G401.6 (cell line): ENCODE measurements around the gene KCNMA1.

Experiments used
- FAIRE-seq: peaks from 2 replicates; lab custom pipeline; 2012; peaks lifted over from hg19 to GRCh38; lab: Jason Lieb, UNC

Gene KCNMA1

GRCh38 chr10:76973091-76974016 lies 664.3 kb downstream of the KCNMA1 start:
- FAIRE-seq, result no peak

DNA sequence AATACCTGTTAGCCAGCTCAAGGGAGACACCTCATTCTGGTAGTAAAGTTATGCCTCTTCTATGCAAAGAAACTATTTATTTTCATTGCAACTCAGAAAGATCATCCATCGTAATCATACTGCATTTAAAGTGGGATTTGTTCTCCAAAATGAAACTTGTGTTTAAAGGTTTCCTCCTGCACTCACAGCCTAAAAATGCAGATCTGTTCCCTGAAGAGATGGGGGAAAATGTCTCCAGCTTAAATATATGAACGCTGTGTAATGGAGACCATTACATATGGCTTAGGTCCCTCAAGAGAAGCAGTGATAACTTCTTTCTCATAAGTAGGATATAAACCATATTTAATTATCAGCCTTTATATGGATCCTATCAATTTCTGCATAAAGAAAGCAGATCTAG lies 665.1 kb downstream of the KCNMA1 start:
- no peak for FAIRE-seq

GRCh38 chr10:76971547-76972170 lies 665.9 kb downstream of the KCNMA1 start:
- no peak for FAIRE-seq

- no peak for FAIRE-seq
Measured at GRCh38 chr10:76970711-76971519, 666.7 kb downstream of the KCNMA1 start.

DNA sequence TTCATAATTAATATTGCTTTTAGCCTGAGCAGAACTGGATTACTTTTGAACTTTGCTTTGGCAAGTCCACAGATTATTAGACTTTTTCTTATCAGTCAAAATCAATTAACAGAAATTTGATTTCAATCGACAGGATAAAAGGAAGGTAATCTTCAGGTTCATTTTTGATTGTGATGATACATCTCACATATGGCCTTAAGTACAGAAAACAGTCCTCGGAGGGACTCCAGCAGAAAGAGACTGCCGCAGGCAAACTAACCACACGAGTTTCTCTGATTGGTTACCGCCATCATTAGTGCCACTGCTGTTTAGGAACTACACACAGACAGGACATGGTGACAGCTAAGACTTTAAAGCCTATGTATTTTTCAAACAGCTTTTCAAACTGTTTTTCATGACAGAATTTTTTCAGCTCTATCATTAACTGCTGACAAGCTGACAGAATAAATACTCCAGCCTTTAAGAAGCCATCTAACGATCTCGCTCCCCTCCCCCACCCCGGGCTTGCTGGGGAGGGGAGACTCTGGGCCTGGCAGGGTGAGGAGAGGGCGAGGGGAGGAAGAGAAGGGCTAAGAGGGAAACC lies 668.2 kb downstream of the KCNMA1 start:
- FAIRE-seq, result no peak

DNA sequence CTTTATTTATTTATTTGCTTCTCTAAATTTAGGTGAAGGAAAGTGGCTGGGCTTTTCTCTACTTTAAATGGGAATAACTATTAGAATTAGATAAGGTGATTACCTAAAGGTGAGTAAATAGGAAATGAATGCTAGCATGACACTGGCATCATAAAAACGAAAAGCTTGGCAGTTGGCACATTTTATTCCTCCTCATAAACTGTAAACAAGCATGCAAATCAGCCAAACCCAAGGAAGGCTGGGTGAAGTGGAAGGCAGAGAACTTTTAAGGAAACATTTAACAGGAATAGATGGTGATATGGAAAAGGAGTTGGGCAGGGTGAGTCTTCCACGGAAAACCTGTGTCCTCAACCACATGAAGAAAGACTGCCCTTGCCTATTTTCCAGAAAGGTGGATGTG lies 669.1 kb downstream of the KCNMA1 start:
- no peak for FAIRE-seq

GRCh38 chr10:76962851-76963250 lies 674.8 kb downstream of the KCNMA1 start:
- FAIRE-seq, result no peak

- no peak for FAIRE-seq
Measured at GRCh38 chr10:76961841-76962240, 675.8 kb downstream of the KCNMA1 start.

DNA sequence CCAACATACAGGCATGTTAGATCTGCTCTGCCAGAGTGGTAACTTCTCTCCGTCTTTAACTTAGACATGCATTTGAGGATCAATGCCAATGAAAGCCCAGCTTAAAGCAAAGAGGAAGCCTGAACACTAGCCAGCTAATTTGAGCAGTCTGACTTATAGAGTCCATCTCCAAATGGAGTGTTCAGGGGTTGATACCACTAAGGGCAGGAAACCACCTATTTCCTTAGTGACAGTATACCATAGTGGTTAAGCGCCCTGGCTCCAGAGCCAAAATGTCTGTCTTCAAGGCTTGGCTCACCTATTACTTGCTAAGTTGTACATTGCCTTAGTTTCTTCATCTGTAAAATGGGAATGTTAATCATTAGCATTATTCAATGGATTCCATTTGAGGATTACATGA lies 678.5 kb downstream of the KCNMA1 start:
- no peak for FAIRE-seq

GRCh38 chr10:76954838-76955237 lies 682.8 kb downstream of the KCNMA1 start:
- FAIRE-seq, result no peak

DNA sequence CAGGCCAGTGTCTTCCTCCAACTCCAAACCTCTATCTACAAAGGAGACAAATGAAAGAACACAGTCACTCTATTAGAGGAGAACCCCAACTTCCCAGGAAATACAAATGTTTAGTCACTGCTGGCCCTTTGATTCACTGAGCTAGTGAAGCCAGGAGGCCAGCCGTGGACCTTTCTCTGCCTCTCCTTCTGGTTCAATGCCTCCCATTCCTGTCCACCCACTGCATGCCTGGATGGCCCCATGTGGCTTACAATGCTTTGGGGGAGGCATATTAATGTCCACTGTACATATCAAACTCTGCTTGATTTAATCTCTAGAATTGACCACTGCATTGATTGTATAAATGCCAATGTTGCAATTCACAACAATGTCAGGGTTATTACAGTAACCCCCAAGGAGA lies 687.3 kb downstream of the KCNMA1 start:
- FAIRE-seq, result no peak

DNA sequence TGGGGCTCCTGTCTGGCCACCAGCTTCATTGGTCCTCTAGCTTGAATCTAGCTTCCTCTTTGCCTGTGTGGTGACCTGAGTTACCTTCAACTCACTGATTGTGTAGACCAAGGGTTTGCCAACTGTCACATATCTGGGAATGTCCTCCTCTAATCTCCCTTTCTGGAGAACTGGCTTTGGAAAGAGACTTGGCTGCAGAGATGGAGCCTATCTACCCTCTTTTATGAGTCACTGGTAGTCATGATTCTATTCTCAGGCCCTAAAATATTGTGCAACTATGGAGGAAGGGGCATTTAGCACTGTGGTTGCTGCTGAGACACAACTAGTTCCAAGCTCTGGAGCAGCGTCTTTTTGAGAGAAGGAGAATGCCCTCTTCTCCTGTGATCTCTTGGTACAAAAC lies 691.3 kb downstream of the KCNMA1 start:
- FAIRE-seq, result no peak

DNA sequence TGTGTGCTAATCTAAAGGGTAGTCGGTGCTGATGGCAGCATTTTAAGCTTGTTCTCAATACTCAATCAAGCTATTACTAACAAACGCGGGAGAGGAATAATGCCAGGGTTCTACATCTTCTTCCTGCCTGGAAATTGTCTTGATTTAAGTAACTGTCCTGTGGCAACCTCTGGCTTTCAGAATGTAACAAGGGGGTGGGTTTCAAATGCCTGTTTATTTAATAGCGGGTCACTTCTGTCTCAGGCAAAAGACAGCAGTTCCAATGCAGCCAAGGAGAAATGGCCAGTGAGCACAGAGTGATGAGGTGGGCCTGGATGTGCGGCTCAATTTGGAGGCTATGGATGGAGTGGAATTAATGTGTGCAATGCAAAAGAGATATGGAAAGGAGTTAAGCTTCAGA lies 692.4 kb downstream of the KCNMA1 start:
- FAIRE-seq, result no peak

GRCh38 chr10:76944640-76945039 lies 693.0 kb downstream of the KCNMA1 start:
- no peak for FAIRE-seq

DNA sequence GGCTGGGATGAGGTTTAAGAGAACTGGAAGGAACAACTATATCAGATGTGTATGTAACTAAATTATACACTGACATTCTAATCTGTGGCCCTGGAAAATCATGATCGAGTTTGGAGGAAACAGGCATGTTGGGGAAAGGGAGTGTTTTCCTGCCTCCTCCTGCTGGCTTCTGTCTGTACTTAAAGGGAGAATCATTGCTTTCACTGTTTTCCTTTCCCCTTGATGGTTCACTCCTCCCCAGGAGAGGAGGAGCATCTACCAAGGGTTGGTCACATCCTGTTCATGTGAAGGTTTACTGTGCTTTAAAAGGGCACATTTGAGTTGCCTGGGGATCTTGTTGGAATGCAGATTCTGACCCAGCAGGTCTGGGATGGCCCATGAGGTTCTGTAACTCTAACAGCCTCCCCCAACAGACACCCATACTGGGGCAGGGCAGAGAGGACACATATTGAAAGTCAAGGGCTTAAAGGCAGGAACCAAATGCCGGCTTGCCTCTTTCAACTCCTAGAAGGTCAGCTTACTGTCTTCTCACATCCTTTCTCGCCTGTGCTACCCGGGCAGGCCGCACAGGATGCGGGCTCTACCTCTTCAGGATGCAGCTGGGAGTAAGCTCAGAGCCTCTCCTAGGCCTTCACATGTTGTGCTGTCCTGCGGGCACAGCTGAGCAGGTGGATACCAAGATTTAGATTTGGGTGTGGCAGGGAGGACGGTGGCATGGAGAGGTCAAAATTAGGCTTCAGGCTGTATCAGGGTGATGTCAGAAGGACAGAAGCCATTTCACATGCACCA lies 694.8 kb downstream of the KCNMA1 start:
- no peak for FAIRE-seq

- no peak for FAIRE-seq
Measured at GRCh38 chr10:76939933-76940468, 697.6 kb downstream of the KCNMA1 start.

GRCh38 chr10:76937181-76937600 lies 700.4 kb downstream of the KCNMA1 start:
- FAIRE-seq, result no peak

DNA sequence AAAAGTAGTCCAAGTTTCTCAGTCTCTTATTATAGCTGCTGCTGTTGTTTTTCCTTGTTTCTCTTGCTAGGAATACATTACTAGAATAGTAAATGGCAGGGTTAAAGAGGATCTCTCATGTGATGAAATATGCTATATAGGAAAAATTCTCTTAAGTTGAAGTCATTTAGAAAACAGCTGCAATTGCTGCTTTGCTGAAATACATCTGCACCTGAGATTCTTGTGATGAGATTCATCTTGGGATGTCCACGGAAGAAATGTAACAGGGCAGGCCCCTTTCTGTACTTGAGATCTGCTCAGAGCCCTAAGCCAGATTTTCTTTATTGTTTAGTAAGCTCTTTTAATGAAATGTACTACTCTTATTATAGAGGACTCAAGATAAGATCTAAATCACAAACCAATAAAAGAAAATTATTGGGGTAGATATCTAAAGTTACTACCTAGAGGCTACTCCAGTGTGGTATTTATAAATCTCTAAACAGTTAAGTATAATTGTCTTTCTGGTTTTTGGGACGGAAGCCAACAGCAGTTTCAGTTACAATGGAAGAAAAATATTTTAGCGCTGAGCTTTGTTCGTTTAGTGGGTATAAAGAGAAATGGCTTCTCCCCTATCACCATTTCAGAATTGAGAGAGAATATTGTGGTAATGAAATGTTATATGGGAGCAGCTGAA lies 701.5 kb downstream of the KCNMA1 start:
- FAIRE-seq, result no peak

DNA sequence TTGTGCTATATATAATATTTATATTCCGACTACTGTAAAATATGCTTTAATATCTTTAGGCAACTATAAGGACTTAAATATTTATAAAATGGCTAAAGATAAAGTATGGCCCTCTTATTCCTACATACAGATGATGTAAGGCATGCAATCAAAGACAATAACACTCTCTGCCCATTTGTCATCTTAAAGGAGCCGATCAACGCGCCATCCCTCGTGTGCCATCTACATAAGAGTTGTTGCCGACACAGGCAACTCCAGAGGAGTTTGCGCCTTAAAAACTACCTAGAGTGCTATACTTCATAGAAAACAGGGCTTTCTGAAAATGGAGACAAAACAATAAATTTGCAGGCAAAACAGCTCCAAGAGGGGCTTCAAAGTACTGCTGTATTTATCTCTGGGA lies 709.0 kb downstream of the KCNMA1 start:
- FAIRE-seq, result no peak

DNA sequence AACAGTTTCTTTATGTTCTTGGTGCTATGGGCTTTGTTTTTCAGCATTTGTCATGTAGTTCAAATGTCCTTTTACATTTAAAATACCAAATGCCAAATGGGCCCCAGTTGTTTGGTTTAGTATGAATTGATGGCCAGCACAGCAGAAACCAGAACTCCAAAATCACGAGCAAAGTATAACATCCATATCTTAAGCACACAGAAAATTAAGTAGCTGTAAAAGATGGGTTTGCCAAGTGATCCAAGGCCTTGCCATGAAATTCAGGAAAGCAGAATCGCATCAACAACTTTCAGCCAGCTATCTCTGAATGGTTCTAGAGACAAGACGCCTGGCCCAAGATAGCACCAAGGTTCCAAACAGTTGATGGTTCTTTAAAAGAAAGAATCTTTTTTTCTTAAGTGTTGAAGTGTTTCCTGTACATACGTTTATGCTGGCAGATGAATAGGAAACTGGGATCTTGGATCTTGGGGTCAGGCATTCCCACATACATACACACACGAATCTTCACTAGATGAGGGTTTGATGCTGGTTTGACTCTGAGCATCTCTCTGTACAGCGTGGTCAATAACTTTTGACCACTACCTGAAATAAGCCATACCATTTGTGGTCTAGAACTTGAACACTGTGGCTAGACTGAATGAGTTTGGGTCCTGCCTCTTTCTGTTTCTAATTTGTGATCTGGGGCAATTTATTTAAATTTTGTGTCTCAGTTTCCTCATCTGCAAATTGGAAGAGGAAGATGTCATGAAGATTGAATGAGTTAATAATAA lies 711.8 kb downstream of the KCNMA1 start:
- FAIRE-seq, result no peak
